Astrocyte (in vitro differentiated cells and primary cell): ENCODE results near the gene CDH26.

Experiments
- EZH2 ChIP-seq: IDR thresholded peaks from 2 replicates; pipeline ENCODE4 v1.6.1; 2012; ENCODE audit warnings: mild to moderate bottlenecking, low read length, inconsistent platforms; ENCODE audit not compliant: insufficient read depth
- TF ChIP-seq, protein P1 (sequence below): IDR thresholded peaks from 2 replicates; pipeline ENCODE4 v1.5.1; 2011; ENCODE audit warnings: low read depth, mild to moderate bottlenecking, inconsistent platforms, low read length, moderate library complexity; ENCODE audit not compliant: insufficient read depth

- TF ChIP-seq, protein P1, sequence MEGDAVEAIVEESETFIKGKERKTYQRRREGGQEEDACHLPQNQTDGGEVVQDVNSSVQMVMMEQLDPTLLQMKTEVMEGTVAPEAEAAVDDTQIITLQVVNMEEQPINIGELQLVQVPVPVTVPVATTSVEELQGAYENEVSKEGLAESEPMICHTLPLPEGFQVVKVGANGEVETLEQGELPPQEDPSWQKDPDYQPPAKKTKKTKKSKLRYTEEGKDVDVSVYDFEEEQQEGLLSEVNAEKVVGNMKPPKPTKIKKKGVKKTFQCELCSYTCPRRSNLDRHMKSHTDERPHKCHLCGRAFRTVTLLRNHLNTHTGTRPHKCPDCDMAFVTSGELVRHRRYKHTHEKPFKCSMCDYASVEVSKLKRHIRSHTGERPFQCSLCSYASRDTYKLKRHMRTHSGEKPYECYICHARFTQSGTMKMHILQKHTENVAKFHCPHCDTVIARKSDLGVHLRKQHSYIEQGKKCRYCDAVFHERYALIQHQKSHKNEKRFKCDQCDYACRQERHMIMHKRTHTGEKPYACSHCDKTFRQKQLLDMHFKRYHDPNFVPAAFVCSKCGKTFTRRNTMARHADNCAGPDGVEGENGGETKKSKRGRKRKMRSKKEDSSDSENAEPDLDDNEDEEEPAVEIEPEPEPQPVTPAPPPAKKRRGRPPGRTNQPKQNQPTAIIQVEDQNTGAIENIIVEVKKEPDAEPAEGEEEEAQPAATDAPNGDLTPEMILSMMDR: no peak
- TF ChIP-seq EZH2: no peak
These were observed 78.1 kb downstream of the CDH26 start for GRCh38 chr20:60036346-60036745.
